HEK293 (cell line): ENCODE measurements around the gene ESR1.

Source experiments
- CTCF ChIA-PET: fragments of 350-600 bp; formaldehyde crosslinking; extraction: SDS; loops from one replicate; lab custom pipeline; 2021; ENCODE audit warnings: antibody characterized with exemption; lab: Yijun Ruan, JAX
- POLR2A ChIA-PET: fragments of 300-600 bp; formaldehyde crosslinking; extraction: SDS; loops from one replicate; lab custom pipeline; 2020; ENCODE audit warnings: antibody characterized with exemption, inconsistent platforms; lab: Yijun Ruan, JAX
- H3K27ac ChIP-seq: fragments of 200-500 bp; sonication (Bioruptor generic); 2 replicates; pipeline ENCODE4 v1.5.1; 2014; ENCODE audit warnings: low read depth, low read length, control low read depth, inconsistent platforms; ENCODE audit errors: extremely low read depth
- H3K36me3 ChIP-seq, 2 experiments: fragments of 200-500 bp in 1 of 2; sonication (Bioruptor generic) in 1 of 2; 1 replicate in 1 of 2; 2 replicates in 1 of 2; pipeline ENCODE4 v1.5.1; 2014 to 2017; ENCODE audit warnings: inconsistent platforms in 2 of 2, low read length in 2 of 2; ENCODE audit not compliant: control insufficient read depth in 2 of 2, insufficient read depth in 1 of 2
- H3K4me1 ChIP-seq: fragments of 200-500 bp; sonication (Bioruptor generic); 2 replicates; pipeline ENCODE4 v1.5.1; 2014; ENCODE audit warnings: mild to moderate bottlenecking, low read length, inconsistent platforms; ENCODE audit not compliant: control insufficient read depth, insufficient read depth
- H3K4me3 ChIP-seq: 2 replicates; pipeline ENCODE4 v1.5.1; 2011; ENCODE audit warnings: low read depth, mild to moderate bottlenecking, control low read depth, low read length, moderate library complexity
- H3K9me3 ChIP-seq: fragments of 200-500 bp; sonication (Bioruptor generic); 2 replicates; pipeline ENCODE4 v1.5.1; 2014; ENCODE audit warnings: low read depth, low read length, inconsistent platforms; ENCODE audit not compliant: control insufficient read depth, insufficient read depth
- GLI4 ChIP-seq: fragments of 450-650 bp; formaldehyde crosslinking; IDR thresholded peaks from 2 replicates; pipeline ENCODE4 v1.5.1; 2016; ENCODE audit warnings: missing biosample characterization, missing genetic modification characterization
- HIC1 ChIP-seq: fragments of 450-650 bp; formaldehyde crosslinking; IDR thresholded peaks from 2 replicates; pipeline ENCODE4 v1.5.1; 2016; ENCODE audit warnings: missing biosample characterization, missing genetic modification characterization
- MEIS1 ChIP-seq: sonication (generic); formaldehyde crosslinking; IDR thresholded peaks from 2 replicates; pipeline ENCODE4 v1.8.1; 2022; ENCODE audit warnings: missing genetic modification reagents, mild to moderate bottlenecking, borderline replicate concordance
- SCRT1 ChIP-seq: fragments of 450-650 bp; formaldehyde crosslinking; IDR thresholded peaks from 2 replicates; pipeline ENCODE4 v1.5.1; 2016; ENCODE audit warnings: missing biosample characterization, missing genetic modification characterization, borderline replicate concordance
- SCRT2 ChIP-seq: fragments of 450-650 bp; formaldehyde crosslinking; IDR thresholded peaks from 2 replicates; pipeline ENCODE4 v1.5.1; 2016; ENCODE audit warnings: missing biosample characterization, missing genetic modification characterization
- TSHZ1 ChIP-seq: fragments of 450-650 bp; formaldehyde crosslinking; IDR thresholded peaks from 2 replicates; pipeline ENCODE4 v1.5.1; 2016; ENCODE audit warnings: missing biosample characterization, missing genetic modification characterization, borderline replicate concordance
- ZBTB17 ChIP-seq: fragments of 450-650 bp; formaldehyde crosslinking; IDR thresholded peaks from 2 replicates; pipeline ENCODE4 v1.5.1; 2016; ENCODE audit warnings: missing biosample characterization, missing genetic modification characterization
- ZIC2 ChIP-seq: fragments of 450-650 bp; formaldehyde crosslinking; IDR thresholded peaks from 2 replicates; pipeline ENCODE4 v1.5.1; 2016; ENCODE audit warnings: missing biosample characterization, missing genetic modification characterization
- ZNF114 ChIP-seq: fragments of 450-650 bp; formaldehyde crosslinking; IDR thresholded peaks from 2 replicates; pipeline ENCODE4 v1.5.0; 2017; ENCODE audit warnings: missing biosample characterization, missing genetic modification characterization
- ZNF155 ChIP-seq: fragments of 450-650 bp; formaldehyde crosslinking; IDR thresholded peaks from 2 replicates; pipeline ENCODE4 v1.5.1; 2016; ENCODE audit warnings: missing biosample characterization, missing genetic modification characterization
- ZNF157 ChIP-seq: fragments of 450-650 bp; formaldehyde crosslinking; IDR thresholded peaks from 2 replicates; pipeline ENCODE4 v1.5.1; 2016; ENCODE audit warnings: missing biosample characterization, missing genetic modification characterization
- ZNF248 ChIP-seq: fragments of 450-650 bp; formaldehyde crosslinking; IDR thresholded peaks from 2 replicates; pipeline ENCODE4 v1.5.1; 2017; ENCODE audit warnings: missing biosample characterization, missing genetic modification characterization
- ZNF302 ChIP-seq: fragments of 450-650 bp; formaldehyde crosslinking; IDR thresholded peaks from 2 replicates; pipeline ENCODE4 v1.5.1; 2016; ENCODE audit warnings: missing biosample characterization, missing genetic modification characterization, low read depth
- ZNF549 ChIP-seq: fragments of 450-650 bp; IDR thresholded peaks from 2 replicates; pipeline ENCODE4 v1.5.1; 2018; ENCODE audit warnings: missing biosample characterization, missing genetic modification characterization, mild to moderate bottlenecking, inconsistent platforms, moderate library complexity
- ZNF571 ChIP-seq: fragments of 450-650 bp; formaldehyde crosslinking; IDR thresholded peaks from 2 replicates; pipeline ENCODE4 v1.5.0; 2017; ENCODE audit warnings: missing biosample characterization, missing genetic modification characterization
- ZNF585B ChIP-seq: fragments of 450-650 bp; formaldehyde crosslinking; IDR thresholded peaks from 2 replicates; pipeline ENCODE4 v1.5.1; 2016; ENCODE audit warnings: missing biosample characterization, missing genetic modification characterization
- ZNF596 ChIP-seq: fragments of 450-650 bp; IDR thresholded peaks from 2 replicates; pipeline ENCODE4 v1.5.0; 2018; ENCODE audit warnings: missing biosample characterization, mild to moderate bottlenecking, missing genetic modification characterization, moderate library complexity
- ZNF670 ChIP-seq: fragments of 450-650 bp; formaldehyde crosslinking; IDR thresholded peaks from 2 replicates; pipeline ENCODE4 v1.5.1; 2016; ENCODE audit warnings: missing biosample characterization, missing genetic modification characterization, low read depth
- ZNF704 ChIP-seq: fragments of 450-650 bp; formaldehyde crosslinking; IDR thresholded peaks from 2 replicates; pipeline ENCODE4 v1.5.1; 2016; ENCODE audit warnings: missing biosample characterization, missing genetic modification characterization
- ZNF830 ChIP-seq: fragments of 450-650 bp; IDR thresholded peaks from 2 replicates; pipeline ENCODE4 v1.5.0; 2018; ENCODE audit warnings: missing biosample characterization, missing genetic modification characterization, low read depth, mild to moderate bottlenecking, moderate library complexity
- ZSCAN30 ChIP-seq: fragments of 450-650 bp; IDR thresholded peaks from 2 replicates; pipeline ENCODE4 v1.5.1; 2018; ENCODE audit warnings: missing biosample characterization, mild to moderate bottlenecking, missing genetic modification characterization, moderate library complexity
- TF ChIP-seq, protein P1 (sequence below): fragments of 450-650 bp; formaldehyde crosslinking; IDR thresholded peaks from 2 replicates; pipeline ENCODE4 v1.5.1; 2017; ENCODE audit warnings: missing biosample characterization, missing genetic modification characterization
- TF ChIP-seq, protein P2 (sequence below): fragments of 450-650 bp; formaldehyde crosslinking; IDR thresholded peaks from 2 replicates; pipeline ENCODE4 v1.5.1; 2017; ENCODE audit warnings: missing biosample characterization, missing genetic modification characterization
- TF ChIP-seq, protein P3 (sequence below): fragments of 450-650 bp; formaldehyde crosslinking; IDR thresholded peaks from 2 replicates; pipeline ENCODE4 v1.5.1; 2016; ENCODE audit warnings: missing biosample characterization, missing genetic modification characterization

ESR1 gene

DNA sequence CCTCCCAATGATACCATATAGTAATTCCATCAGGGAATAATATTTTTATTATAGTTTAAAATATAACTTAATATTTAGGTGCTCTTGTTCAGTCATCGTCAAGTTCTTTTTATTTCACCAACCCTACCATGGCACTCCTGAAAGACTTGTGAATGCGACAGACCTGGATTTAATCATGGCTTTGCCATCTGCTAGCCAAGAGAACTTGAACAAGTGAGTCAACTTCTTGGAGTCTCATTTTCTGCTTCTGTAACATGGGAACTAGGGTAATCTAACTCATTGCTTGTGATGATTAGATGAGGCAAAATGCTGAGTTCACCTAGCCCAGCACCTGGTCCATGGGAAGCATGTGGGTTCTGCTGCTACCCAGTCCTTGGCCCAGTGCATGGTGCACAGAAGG is 62.9 kb downstream of the ESR1 start (continued):
- TF ChIP-seq HIC1 (tag by site-specific recombination) (no peak), ZNF549 (no peak), ZNF302 (tag by site-specific recombination) (no peak), ZNF157 (tag by site-specific recombination) (no peak), SCRT1 (tag by site-specific recombination) (no peak), ZNF571 (no peak)

GRCh38 chr6:151875524-151875923 is 68.0 kb downstream of the ESR1 start:
- no peaks in the 10 kb centered on the region for H3K4me1 ChIP-seq
- TF ChIP-seq MEIS1 (no peak), GLI4 (tag by site-specific recombination) (no peak), ZIC2 (tag by site-specific recombination) (no peak), ZNF302 (tag by site-specific recombination) (no peak), ZSCAN30 (no peak)
- TF ChIP-seq, all 188 proteins: peak for 0
- H3K4me3 ChIP-seq: no peak overlapping the region
- no peak overlapping the region for H3K27ac ChIP-seq
- ChIA-PET CTCF (interaction anchor here (0.6 kb wide), 1 partner anchor 172 kb away, joined by 3 read pairs; no protein-coding TSS in a partner anchor), POLR2A (no interaction called here)
- H3K9me3 ChIP-seq: no peaks in the 10 kb centered on the region
- no peaks in the 10 kb centered on the region for H3K36me3 ChIP-seq

- no peak overlapping the region for H3K27ac ChIP-seq
- H3K9me3 ChIP-seq: no peaks in the 10 kb centered on the region
- no peak overlapping the region for H3K4me3 ChIP-seq
- ChIA-PET POLR2A (no interaction called here), CTCF (no interaction called here)
- H3K4me1 ChIP-seq: no peaks in the 10 kb centered on the region
- no peaks in the 10 kb centered on the region for H3K36me3 ChIP-seq
- TF ChIP-seq TSHZ1 (tag by site-specific recombination): no peak
- TF ChIP-seq ZNF585B: no peak
- no peak for TF ChIP-seq MEIS1
- TF ChIP-seq, protein P1, sequence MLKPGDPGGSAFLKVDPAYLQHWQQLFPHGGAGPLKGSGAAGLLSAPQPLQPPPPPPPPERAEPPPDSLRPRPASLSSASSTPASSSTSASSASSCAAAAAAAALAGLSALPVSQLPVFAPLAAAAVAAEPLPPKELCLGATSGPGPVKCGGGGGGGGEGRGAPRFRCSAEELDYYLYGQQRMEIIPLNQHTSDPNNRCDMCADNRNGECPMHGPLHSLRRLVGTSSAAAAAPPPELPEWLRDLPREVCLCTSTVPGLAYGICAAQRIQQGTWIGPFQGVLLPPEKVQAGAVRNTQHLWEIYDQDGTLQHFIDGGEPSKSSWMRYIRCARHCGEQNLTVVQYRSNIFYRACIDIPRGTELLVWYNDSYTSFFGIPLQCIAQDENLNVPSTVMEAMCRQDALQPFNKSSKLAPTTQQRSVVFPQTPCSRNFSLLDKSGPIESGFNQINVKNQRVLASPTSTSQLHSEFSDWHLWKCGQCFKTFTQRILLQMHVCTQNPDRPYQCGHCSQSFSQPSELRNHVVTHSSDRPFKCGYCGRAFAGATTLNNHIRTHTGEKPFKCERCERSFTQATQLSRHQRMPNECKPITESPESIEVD (tag by site-specific recombination): no peak
- no peak for TF ChIP-seq ZNF830
- TF ChIP-seq ZNF114 (tag by site-specific recombination): no peak
- no peak for TF ChIP-seq ZNF704
- TF ChIP-seq ZNF596 (tag by site-specific recombination): no peak
- no peak for TF ChIP-seq ZNF670 (tag by site-specific recombination)
- TF ChIP-seq, protein P2, sequence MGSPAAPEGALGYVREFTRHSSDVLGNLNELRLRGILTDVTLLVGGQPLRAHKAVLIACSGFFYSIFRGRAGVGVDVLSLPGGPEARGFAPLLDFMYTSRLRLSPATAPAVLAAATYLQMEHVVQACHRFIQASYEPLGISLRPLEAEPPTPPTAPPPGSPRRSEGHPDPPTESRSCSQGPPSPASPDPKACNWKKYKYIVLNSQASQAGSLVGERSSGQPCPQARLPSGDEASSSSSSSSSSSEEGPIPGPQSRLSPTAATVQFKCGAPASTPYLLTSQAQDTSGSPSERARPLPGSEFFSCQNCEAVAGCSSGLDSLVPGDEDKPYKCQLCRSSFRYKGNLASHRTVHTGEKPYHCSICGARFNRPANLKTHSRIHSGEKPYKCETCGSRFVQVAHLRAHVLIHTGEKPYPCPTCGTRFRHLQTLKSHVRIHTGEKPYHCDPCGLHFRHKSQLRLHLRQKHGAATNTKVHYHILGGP (tag by site-specific recombination): no peak
- TF ChIP-seq ZBTB17 (tag by site-specific recombination): no peak
- TF ChIP-seq SCRT2 (tag by site-specific recombination): no peak
- no peak for TF ChIP-seq ZNF155 (tag by site-specific recombination)
- TF ChIP-seq SCRT1 (tag by site-specific recombination): no peak
- no peak for TF ChIP-seq ZNF248 (tag by site-specific recombination)
- TF ChIP-seq, protein P3, sequence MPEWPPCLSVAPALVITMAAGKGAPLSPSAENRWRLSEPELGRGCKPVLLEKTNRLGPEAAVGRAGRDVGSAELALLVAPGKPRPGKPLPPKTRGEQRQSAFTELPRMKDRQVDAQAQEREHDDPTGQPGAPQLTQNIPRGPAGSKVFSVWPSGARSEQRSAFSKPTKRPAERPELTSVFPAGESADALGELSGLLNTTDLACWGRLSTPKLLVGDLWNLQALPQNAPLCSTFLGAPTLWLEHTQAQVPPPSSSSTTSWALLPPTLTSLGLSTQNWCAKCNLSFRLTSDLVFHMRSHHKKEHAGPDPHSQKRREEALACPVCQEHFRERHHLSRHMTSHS (tag by site-specific recombination): no peak
Measured at GRCh38 chr6:151876122-151876521, 68.6 kb downstream of the ESR1 start.
